GM10847 (cell line): ENCODE results near the gene USP2.

Experiments used
- POLR2A ChIP-seq: IDR thresholded peaks from 2 replicates; pipeline ENCODE4 v1.6.1; 2011; ENCODE audit not compliant: insufficient read length; ENCODE audit errors: extremely low read depth

The USP2 gene

GRCh38 chr11:119417726-119418540, 36.4 kb upstream of the USP2 start:
- no peak for TF ChIP-seq POLR2A

GRCh38 chr11:119416606-119417580, 35.4 kb upstream of the USP2 start:
- no peak for TF ChIP-seq POLR2A

GRCh38 chr11:119415966-119416365, 34.5 kb upstream of the USP2 start:
- TF ChIP-seq POLR2A = no peak

GRCh38 chr11:119415517-119415916, 34.0 kb upstream of the USP2 start:
- TF ChIP-seq POLR2A = no peak

- no peak for TF ChIP-seq POLR2A
Measured at GRCh38 chr11:119414734-119415133, 33.2 kb upstream of the USP2 start.

- TF ChIP-seq POLR2A = no peak
Measured at GRCh38 chr11:119414321-119414720, 32.8 kb upstream of the USP2 start.

GRCh38 chr11:119412072-119412471, 30.6 kb upstream of the USP2 start:
- no peak for TF ChIP-seq POLR2A

GRCh38 chr11:119410501-119410900, 29.0 kb upstream of the USP2 start:
- TF ChIP-seq POLR2A = no peak

- no peak for TF ChIP-seq POLR2A
Measured at GRCh38 chr11:119409731-119410130, 28.2 kb upstream of the USP2 start.

GRCh38 chr11:119406005-119406404, 24.5 kb upstream of the USP2 start:
- TF ChIP-seq POLR2A = no peak

GRCh38 chr11:119404872-119405271, 23.4 kb upstream of the USP2 start:
- TF ChIP-seq POLR2A = no peak

- TF ChIP-seq POLR2A = no peak
Measured at GRCh38 chr11:119403021-119403420, 21.5 kb upstream of the USP2 start.

GRCh38 chr11:119402470-119402869, 21.0 kb upstream of the USP2 start:
- TF ChIP-seq POLR2A = no peak

GRCh38 chr11:119400860-119401259, 19.4 kb upstream of the USP2 start:
- no peak for TF ChIP-seq POLR2A

- no peak for TF ChIP-seq POLR2A
Measured at GRCh38 chr11:119397740-119398139, 16.2 kb upstream of the USP2 start.

- no peak for TF ChIP-seq POLR2A
Measured at GRCh38 chr11:119396835-119397234, 15.3 kb upstream of the USP2 start.
